ENCODE results near the gene PRKX.
"Not testable (repeated sequence)": the region's sequence is repeated elsewhere in the genome, so short reads cannot be mapped to it uniquely, and the experiment has no call there.

The PRKX gene

GRCh38 chrX:3713225-3713936 is at the start of gene PRKX:
TSS of gene PRKX (minus strand) at chrX:3713649. CDS start at chrX:3713253, 396 bp downstream.
- DNase-seq, result peak; percentile 17

GRCh38 chrX:3763111-3763510 is 49.7 kb upstream of the PRKX start:
- DNase-seq, result no peak

- no peak for DNase-seq
Observed at GRCh38 chrX:3757510-3758025, 44.1 kb upstream of the PRKX start.

GRCh38 chrX:3748052-3748559 is 34.7 kb upstream of the PRKX start:
- no peak for DNase-seq

- DNase-seq, result no peak
Observed at GRCh38 chrX:3743801-3744439, 30.5 kb upstream of the PRKX start.

GRCh38 chrX:3740946-3741345 is 27.5 kb upstream of the PRKX start:
- DNase-seq, result not testable (repeated sequence)

GRCh38 chrX:3738509-3738908 is 25.1 kb upstream of the PRKX start:
- no peak for DNase-seq

GRCh38 chrX:3736536-3736935 is 23.1 kb upstream of the PRKX start:
- not testable (repeated sequence) for DNase-seq

GRCh38 chrX:3735891-3736290 is 22.4 kb upstream of the PRKX start:
- not testable (repeated sequence) for DNase-seq

GRCh38 chrX:3734456-3734855 is 21.0 kb upstream of the PRKX start:
- not testable (repeated sequence) for DNase-seq

- DNase-seq, result no peak
Observed at GRCh38 chrX:3733043-3733430, 19.6 kb upstream of the PRKX start.

- DNase-seq, result not testable (repeated sequence)
Observed at GRCh38 chrX:3732326-3733042, 19.0 kb upstream of the PRKX start.

GRCh38 chrX:3728454-3728853 is 15.0 kb upstream of the PRKX start:
- DNase-seq, result no peak

GRCh38 chrX:3723460-3723859 is 10.0 kb upstream of the PRKX start:
- not testable (repeated sequence) for DNase-seq

GRCh38 chrX:3717742-3718420 is 4.4 kb upstream of the PRKX start:
- no peak for DNase-seq

GRCh38 chrX:3715921-3716320 is 2.5 kb upstream of the PRKX start:
- no peak for DNase-seq

- DNase-seq, result not testable (repeated sequence)
Observed at GRCh38 chrX:3714706-3715479, 1.4 kb upstream of the PRKX start.

- DNase-seq, result no peak
Observed at GRCh38 chrX:3713937-3714434, 537 bp upstream of the PRKX start.

GRCh38 chrX:3712870-3713224 is 602 bp downstream of the PRKX start:
- DNase-seq, result no peak

- DNase-seq, result no peak
Observed at GRCh38 chrX:3712051-3712869, 1.2 kb downstream of the PRKX start.

- DNase-seq, result peak; percentile 5
Observed at GRCh38 chrX:3711331-3711917, 2.0 kb downstream of the PRKX start.
